ENCODE results near the gene MIPEP. TPM values are rescaled to one million over a fixed set of nuclear protein-coding genes. Genes with fewer than 3 reads are reported as not detected.

The MIPEP gene
- total and polyA plus RNA-seq, 9 of the 15 experiments (the other 6 are each of a cell fraction or from before 2014, with no cell fraction given), result 1.7 to 19.3 (median 13.1) TPM

DNA sequence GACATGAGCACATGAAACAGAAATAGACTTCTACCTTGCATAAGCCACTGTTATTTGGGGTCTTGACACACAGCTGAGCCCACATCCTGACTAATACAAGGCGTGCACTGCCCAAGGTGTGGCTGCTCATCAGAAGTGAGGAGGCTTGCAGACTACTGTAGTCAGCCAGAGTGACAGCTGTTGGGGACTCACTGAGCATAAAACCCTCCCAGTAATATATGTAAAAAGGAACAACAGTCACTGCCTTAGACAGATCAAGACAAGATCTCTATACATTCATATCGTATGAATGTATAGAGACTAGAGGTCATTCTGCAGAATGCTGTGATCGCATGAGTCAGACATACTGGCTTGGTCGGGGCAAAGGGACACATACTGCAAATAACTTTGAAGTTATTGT lies 12.2 kb upstream of the MIPEP start (continued):
- TF ChIP-seq, protein P1, sequence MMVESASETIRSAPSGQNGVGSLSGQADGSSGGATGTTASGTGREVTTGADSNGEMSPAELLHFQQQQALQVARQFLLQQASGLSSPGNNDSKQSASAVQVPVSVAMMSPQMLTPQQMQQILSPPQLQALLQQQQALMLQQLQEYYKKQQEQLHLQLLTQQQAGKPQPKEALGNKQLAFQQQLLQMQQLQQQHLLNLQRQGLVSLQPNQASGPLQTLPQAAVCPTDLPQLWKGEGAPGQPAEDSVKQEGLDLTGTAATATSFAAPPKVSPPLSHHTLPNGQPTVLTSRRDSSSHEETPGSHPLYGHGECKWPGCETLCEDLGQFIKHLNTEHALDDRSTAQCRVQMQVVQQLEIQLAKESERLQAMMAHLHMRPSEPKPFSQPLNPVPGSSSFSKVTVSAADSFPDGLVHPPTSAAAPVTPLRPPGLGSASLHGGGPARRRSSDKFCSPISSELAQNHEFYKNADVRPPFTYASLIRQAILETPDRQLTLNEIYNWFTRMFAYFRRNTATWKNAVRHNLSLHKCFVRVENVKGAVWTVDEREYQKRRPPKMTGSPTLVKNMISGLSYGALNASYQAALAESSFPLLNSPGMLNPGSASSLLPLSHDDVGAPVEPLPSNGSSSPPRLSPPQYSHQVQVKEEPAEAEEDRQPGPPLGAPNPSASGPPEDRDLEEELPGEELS (CRISPR knock-in tag; IDR thresholded peaks at IDR 0.05; ENCODE audit: borderline replicate concordance), result no peak

- CTCF ChIA-PET (ENCODE audit: low intra/inter-chr PET ratio), result interaction anchor here (0.7 to 1.3 kb wide), 3 partner anchors 69 to 432 kb away, joined by 3 to 11 read pairs (median 4); no protein-coding TSS in a partner anchor
- TF ChIP-seq ETV1 (tag; conservative IDR thresholded peaks at IDR 0.05; ENCODE audit: low read depth) (no peak), SMC3 (conservative IDR thresholded peaks at IDR 0.05; ENCODE audit: insufficient read depth, low read depth, low read length) (0 out of 2 replicates have a peak, but pooled peaks have one; percentile 27)
- TF ChIP-seq, protein P2, sequence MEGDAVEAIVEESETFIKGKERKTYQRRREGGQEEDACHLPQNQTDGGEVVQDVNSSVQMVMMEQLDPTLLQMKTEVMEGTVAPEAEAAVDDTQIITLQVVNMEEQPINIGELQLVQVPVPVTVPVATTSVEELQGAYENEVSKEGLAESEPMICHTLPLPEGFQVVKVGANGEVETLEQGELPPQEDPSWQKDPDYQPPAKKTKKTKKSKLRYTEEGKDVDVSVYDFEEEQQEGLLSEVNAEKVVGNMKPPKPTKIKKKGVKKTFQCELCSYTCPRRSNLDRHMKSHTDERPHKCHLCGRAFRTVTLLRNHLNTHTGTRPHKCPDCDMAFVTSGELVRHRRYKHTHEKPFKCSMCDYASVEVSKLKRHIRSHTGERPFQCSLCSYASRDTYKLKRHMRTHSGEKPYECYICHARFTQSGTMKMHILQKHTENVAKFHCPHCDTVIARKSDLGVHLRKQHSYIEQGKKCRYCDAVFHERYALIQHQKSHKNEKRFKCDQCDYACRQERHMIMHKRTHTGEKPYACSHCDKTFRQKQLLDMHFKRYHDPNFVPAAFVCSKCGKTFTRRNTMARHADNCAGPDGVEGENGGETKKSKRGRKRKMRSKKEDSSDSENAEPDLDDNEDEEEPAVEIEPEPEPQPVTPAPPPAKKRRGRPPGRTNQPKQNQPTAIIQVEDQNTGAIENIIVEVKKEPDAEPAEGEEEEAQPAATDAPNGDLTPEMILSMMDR (IDR thresholded peaks at IDR 0.05 in 2 of 3, conservative IDR thresholded peaks at IDR 0.05 in 1 of 3; ENCODE audit: insufficient read depth in 2 of 3, low read depth in 1 of 3, low read length in 3 of 3), result peak; percentile 27 to 63 (median 49); a peak in 4 of 6 replicates
- no peak overlapping the region for H3K27ac ChIP-seq (ENCODE audit: extremely low read depth, low read depth, low read length)
- in situ Hi-C loops (cut with MboI) (loop anchor here (10.0 kb wide), 1 partner anchor 435 kb away; no protein-coding TSS in a partner anchor), intact Hi-C loops (cut with micrococcal nuclease) (loop anchor here (5.0 to 10.0 kb wide), 2 partner anchors 182 to 435 kb away; no protein-coding TSS in a partner anchor)
- H3K4me3 ChIP-seq, result no peak overlapping the region
- no peak overlapping the region for H3K9ac ChIP-seq (ENCODE audit: insufficient read depth in 1 of 2, low read depth in 2 of 2, low read length in 2 of 2)
- ATAC-seq (peak; percentile 75), DNase-seq (ENCODE audit: extremely low read depth in 1 of 4, low spot score in 3 of 4) (peak in 2 of 4 experiments; percentile 13 to 45), FAIRE-seq (peak; percentile 79)
- no peaks in the 10 kb centered on the region for H3K9me1 ChIP-seq (ENCODE audit: control insufficient read depth, insufficient read depth, low read length)
- H3K4me2 ChIP-seq (ENCODE audit: insufficient read depth, low read length), result no peak overlapping the region
- H3K4me1 ChIP-seq (replicated peaks in 1 of 2; ENCODE audit: control insufficient read depth in 2 of 2, insufficient read depth in 2 of 2, low read length in 2 of 2), result peaks cover 0 to 9% of the 10 kb centered on the region in 2 experiments; a peak in 2 of 5 replicates
- no TSS peak for BruUV-seq (replicated peaks)
- no peaks in the 10 kb centered on the region for H3K79me2 ChIP-seq (ENCODE audit: control insufficient read depth, insufficient read depth, low read length)
- no peaks in the 10 kb centered on the region for H4K20me1 ChIP-seq (replicated peaks; ENCODE audit: control insufficient read depth, insufficient read depth, low read length)
- H3K27me3 ChIP-seq (ENCODE audit: control insufficient read depth in 2 of 2, insufficient read depth in 2 of 2, low read length in 2 of 2), result peaks cover 3 to 15% of the 10 kb centered on the region in 2 experiments; a peak in 2 of 5 replicates
- POLR2A ChIA-PET, result interaction anchor here (0.6 kb wide), 1 partner anchor 72 kb away, joined by 3 read pairs; no protein-coding TSS in a partner anchor
- no peaks in the 10 kb centered on the region for H3K9me3 ChIP-seq (replicated peaks; ENCODE audit: control insufficient read depth, insufficient read depth, low read depth, low read length)
- WGBS (ENCODE audit: insufficient coverage, low coverage, missing lambda C conversion rate), result 2% methylated on average over 4 of the region's 4 CpGs
- no peaks in the 10 kb centered on the region for H3K36me3 ChIP-seq (ENCODE audit: control insufficient read depth, insufficient read depth, low read length)
- H2AFZ ChIP-seq (ENCODE audit: low read depth, low read length), result no peak overlapping the region
Observed at GRCh38 chr13:23899555-23899954, 10.4 kb upstream of the MIPEP start.

All from K562 (cell line).